H1 (cell line): Measurements from ENCODE around the gene AUH. TPM values are rescaled to one million over a fixed set of nuclear protein-coding genes. Genes with fewer than 3 reads are reported as not detected.

Experiments
- CTCF ChIA-PET: fragments of 300-600 bp; sonication (Branson Sonifier 250); formaldehyde crosslinking; loops from one replicate; lab custom pipeline; 2021; ENCODE audit not compliant: partially characterized antibody; lab: Charles Lee
- POLR2A ChIA-PET: fragments of 300-600 bp; sonication (Branson Sonifier 250); formaldehyde crosslinking; loops from one replicate; lab custom pipeline; 2021; ENCODE audit warnings: inconsistent platforms; ENCODE audit not compliant: partially characterized antibody; lab: Charles Lee
- DNase-seq, 2 experiments: peaks; one replicate each; pipeline versions ENCODE4 v3.0.0 to v3.0.0-alpha.2; 2010 to 2022; ENCODE audit warnings: low spot score in 2 of 2, low read depth in 1 of 2, mixed read lengths in 1 of 2
- FAIRE-seq: peaks from 2 replicates; lab custom pipeline; 2011; peaks lifted over from hg19 to GRCh38; lab: Jason Lieb, UNC
- H2AFZ ChIP-seq: 2 replicates; pipeline ENCODE4 v1.8.1; 2012; ENCODE audit warnings: low read length, inconsistent platforms
- H2AK5ac ChIP-seq: 2 replicates; pipeline ENCODE4 v1.6.1; 2013; ENCODE audit warnings: low read depth, low read length
- H2BK120ac ChIP-seq: replicated peaks from 2 replicates; pipeline ENCODE3; 2013; ENCODE audit warnings: low read depth, low read length, inconsistent platforms
- H2BK12ac ChIP-seq: 2 replicates; pipeline ENCODE4 v1.6.1; 2013; ENCODE audit warnings: low read depth, low read length
- H2BK15ac ChIP-seq: 2 replicates; pipeline ENCODE4 v1.6.1; 2013; ENCODE audit warnings: low read length
- H2BK20ac ChIP-seq: 2 replicates; pipeline ENCODE4 v1.6.1; 2013; ENCODE audit warnings: low read length
- H2BK5ac ChIP-seq: 2 replicates; pipeline ENCODE4 v1.6.1; 2013; ENCODE audit warnings: low read depth, low read length
- H3K14ac ChIP-seq: 2 replicates; pipeline ENCODE4 v1.6.1; 2013; ENCODE audit warnings: inconsistent platforms; ENCODE audit not compliant: insufficient read length
- H3K18ac ChIP-seq: 2 replicates; pipeline ENCODE4 v1.6.1; 2013; ENCODE audit warnings: low read length; ENCODE audit errors: extremely low read depth
- H3K23ac ChIP-seq: 2 replicates; pipeline ENCODE4 v1.6.1; 2013; ENCODE audit warnings: inconsistent platforms; ENCODE audit not compliant: insufficient read length
- H3K23me2 ChIP-seq: 2 replicates; pipeline ENCODE4 v1.6.1; 2013; ENCODE audit warnings: low read depth, low read length
- H3K27ac ChIP-seq: 2 replicates; pipeline ENCODE4 v1.6.1; 2011; ENCODE audit warnings: low read depth, low read length, inconsistent platforms
- H3K27me3 ChIP-seq, 4 experiments: replicated peaks in 1 of 4; 1 replicate in 1 of 4; 2 replicates in 3 of 4; pipeline versions ENCODE4 v1.6.1 to v1.8.1; 2011 to 2013; ENCODE audit warnings: low read length in 3 of 4, mild to moderate bottlenecking in 3 of 4, inconsistent platforms in 2 of 4, mixed read lengths in 2 of 4, moderate library complexity in 1 of 4; ENCODE audit not compliant: control insufficient read depth in 3 of 4, insufficient read depth in 3 of 4; ENCODE audit errors: extremely low read depth in 1 of 4
- H3K36me3 ChIP-seq, 4 experiments: 2 replicates each; pipeline versions ENCODE4 v1.6.1 to v1.8.1; 2011 to 2013; ENCODE audit warnings: mild to moderate bottlenecking in 4 of 4, low read length in 3 of 4, moderate library complexity in 2 of 4, control low read depth in 1 of 4, inconsistent platforms in 1 of 4; ENCODE audit not compliant: insufficient read depth in 4 of 4, control insufficient read depth in 2 of 4
- H3K4ac ChIP-seq: replicated peaks from 2 replicates; pipeline ENCODE3; 2013; ENCODE audit warnings: low read length, low read depth, mixed read lengths, inconsistent platforms; ENCODE audit not compliant: insufficient read length
- H3K4me1 ChIP-seq, 4 experiments: replicated peaks in 1 of 4; 1 replicate in 1 of 4; 2 replicates in 3 of 4; pipeline versions ENCODE4 v1.6.1 to v1.8.1; 2011 to 2013; ENCODE audit warnings: low read length in 3 of 4, inconsistent platforms in 2 of 4, mixed read lengths in 1 of 4; ENCODE audit not compliant: insufficient read depth in 4 of 4, control insufficient read depth in 3 of 4
- H3K4me2 ChIP-seq, 2 experiments: 2 replicates each; pipeline versions ENCODE4 v1.6.1 to v1.8.1; 2011 to 2013; ENCODE audit warnings: low read depth in 2 of 2, low read length in 2 of 2, control low read depth in 1 of 2, inconsistent platforms in 1 of 2, mild to moderate bottlenecking in 1 of 2; ENCODE audit not compliant: insufficient read depth in 1 of 2
- H3K4me3 ChIP-seq, 4 experiments: fragments of 200-600, 300-600 bp in 1 of 4; sonication (generic), shearing (Covaris generic), sonication (Bioruptor Twin) in 1 of 4; 2 replicates each; pipeline versions ENCODE4 v1.5.1 to v1.8.1; 2011 to 2016; ENCODE audit warnings: low read length in 4 of 4, low read depth in 3 of 4, control low read depth in 2 of 4, inconsistent platforms in 2 of 4, mild to moderate bottlenecking in 2 of 4, mixed read lengths in 1 of 4, moderate library complexity in 1 of 4; ENCODE audit not compliant: insufficient read depth in 2 of 4; ENCODE audit errors: extremely low read depth in 1 of 4
- H3K56ac ChIP-seq: replicated peaks from 2 replicates; pipeline ENCODE3; 2013; ENCODE audit warnings: low read depth, mild to moderate bottlenecking, mixed read lengths, low read length, inconsistent platforms; ENCODE audit not compliant: insufficient read length
- H3K79me1 ChIP-seq: 2 replicates; pipeline ENCODE4 v1.6.1; 2013; ENCODE audit warnings: low read depth, low read length, control low read depth
- H3K79me2 ChIP-seq, 2 experiments: 2 replicates each; pipeline versions ENCODE4 v1.6.1 to v1.8.1; 2012 to 2013; ENCODE audit warnings: low read length in 2 of 2, mild to moderate bottlenecking in 2 of 2, inconsistent platforms in 1 of 2; ENCODE audit not compliant: insufficient read depth in 2 of 2, control insufficient read depth in 1 of 2
- H3K9ac ChIP-seq, 4 experiments: replicated peaks in 1 of 4; 1 replicate in 1 of 4; 2 replicates in 3 of 4; pipeline versions ENCODE4 v1.6.1 to v1.8.1; 2011 to 2013; ENCODE audit warnings: low read depth in 3 of 4, low read length in 3 of 4, control low read depth in 2 of 4, mild to moderate bottlenecking in 2 of 4, moderate library complexity in 2 of 4, inconsistent platforms in 1 of 4; ENCODE audit errors: extremely low read depth in 1 of 4
- H3K9me3 ChIP-seq, 2 experiments: 2 replicates each; pipeline versions ENCODE4 v1.6.1 to v1.8.1; 2012 to 2013; ENCODE audit warnings: mild to moderate bottlenecking in 2 of 2, moderate library complexity in 2 of 2, control low read depth in 1 of 2, inconsistent platforms in 1 of 2, low read depth in 1 of 2, low read length in 1 of 2, mixed read lengths in 1 of 2; ENCODE audit not compliant: insufficient read depth in 2 of 2
- H4K20me1 ChIP-seq, 2 experiments: replicated peaks in 1 of 2; 2 replicates each; pipeline versions ENCODE3 to v1.8.1; 2011 to 2013; ENCODE audit warnings: inconsistent platforms in 2 of 2, low read length in 2 of 2, mild to moderate bottlenecking in 1 of 2; ENCODE audit not compliant: insufficient read depth in 2 of 2, control insufficient read depth in 1 of 2
- H4K5ac ChIP-seq: 2 replicates; pipeline ENCODE4 v1.6.1; 2013; ENCODE audit warnings: low read length, low read depth, mixed read lengths, inconsistent platforms; ENCODE audit not compliant: insufficient read length
- H4K8ac ChIP-seq: 2 replicates; pipeline ENCODE4 v1.8.0; 2013; ENCODE audit warnings: mild to moderate bottlenecking, moderate library complexity, low read length, inconsistent platforms; ENCODE audit not compliant: insufficient read depth; ENCODE audit errors: extremely low read depth
- H4K91ac ChIP-seq: replicated peaks from 2 replicates; pipeline ENCODE3; 2013; ENCODE audit warnings: low read length, mixed read lengths, inconsistent platforms; ENCODE audit not compliant: insufficient read length
- BACH1 ChIP-seq: IDR thresholded peaks from 2 replicates; pipeline ENCODE4 v1.6.1; 2012; ENCODE audit warnings: low read length, improper control_type of control experiment
- E2F6 ChIP-seq: IDR thresholded peaks from 2 replicates; pipeline ENCODE4 v1.6.1; 2012; ENCODE audit warnings: inconsistent platforms
- GABPA ChIP-seq: IDR thresholded peaks from 2 replicates; pipeline ENCODE4 v1.6.1; 2011; ENCODE audit warnings: mild to moderate bottlenecking, low read length, moderate library complexity, borderline replicate concordance; ENCODE audit not compliant: insufficient read depth
- JUND ChIP-seq: IDR thresholded peaks from 2 replicates; pipeline ENCODE4 v1.6.1; 2011; ENCODE audit warnings: mild to moderate bottlenecking, improper control_type of control experiment, low read length
- SAP30 ChIP-seq: fragments of 300-600 bp; sonication (generic); IDR thresholded peaks from 2 replicates; pipeline ENCODE4 v1.7.1; 2012; ENCODE audit warnings: low read length, moderate library complexity, mild to moderate bottlenecking, inconsistent platforms; ENCODE audit not compliant: insufficient read depth, insufficient replicate concordance
- WGBS, 2 experiments: shearing (Covaris generic) in 1 of 2; methylation state at CpG; one replicate each; pipeline versions ENCODE4 v1.1.6 to v1.1.7; 2013 to 2015; ENCODE audit warnings: low lambda C conversion rate in 2 of 2, mixed read lengths in 2 of 2, inconsistent platforms in 1 of 2, low coverage in 1 of 2, missing lambda C conversion rate in 1 of 2; ENCODE audit not compliant: insufficient replicate concordance in 2 of 2, insufficient coverage in 1 of 2, insufficient read length in 1 of 2; ENCODE audit errors: extremely low coverage in 1 of 2, missing lambda C conversion rate in 1 of 2; 5-methylcytosine and 5-hydroxymethylcytosine counted together
- polyA plus RNA-seq, 7 experiments: library from polyadenylated mRNA; depleted of rRNA in 3 of 7; stranded (reverse) in 5 of 7; unstranded in 2 of 7; fragments of >200 nt in 5 of 7; fragments of 200-250 nt in 2 of 7; gene quantifications; 1 replicate in 5 of 7; 2 replicates in 1 of 7; 4 replicates in 1 of 7; pipeline versions ENCODE4 v1.2.1 to v1.2.3, GENCODE V29; 2011 to 2013; ENCODE audit warnings: missing spikeins in 2 of 7, mixed read lengths in 2 of 7
- total RNA-seq: library from RNA; stranded (reverse); fragmentation: NEBNext Ultra II Directional; extraction: Animal tissue kit (Norgen Biotek cat#: 25700); gene quantifications from 2 replicates; pipeline ENCODE4 v1.2.1, GENCODE V29; 2021

The AUH gene
- total and polyA plus RNA-seq, 2 of the 8 experiments (the other 6 are each of a cell fraction or from before 2014, with no cell fraction given), result 5.8 to 21.9 TPM

- Histone ChIP-seq H3K18ac (no peak overlapping the region), H3K4ac (no peak overlapping the region), H2AK5ac (no peak overlapping the region), H2BK12ac (no peak overlapping the region), H3K23ac (no peak overlapping the region), H3K4me3 (no peak overlapping the region), H2BK5ac (no peak overlapping the region), H3K23me2 (no peaks in the 10 kb centered on the region), H2AFZ (no peak overlapping the region), H3K4me2 (no peak overlapping the region), H3K4me1 (peaks cover 0 to 16% (median 7%) of the 10 kb centered on the region in 4 experiments), H3K79me2 (peaks cover 0 to 40% of the 10 kb centered on the region in 2 experiments; a peak in 3 of 4 replicates), H4K8ac (no peak overlapping the region), H4K5ac (no peak overlapping the region), H3K56ac (no peak overlapping the region), H3K27me3 (no peaks in the 10 kb centered on the region), H4K91ac (no peak overlapping the region), H2BK120ac (no peak overlapping the region), H3K14ac (no peak overlapping the region), H3K79me1 (peaks cover 2% of the 10 kb centered on the region; the same call in 1 of the 2 replicates), H3K9ac (no peak overlapping the region), H4K20me1 (peaks cover 0 to 2% of the 10 kb centered on the region in 2 experiments), H2BK15ac (no peak overlapping the region), H3K9me3 (no peaks in the 10 kb centered on the region), H3K36me3 (peaks cover 0 to 23% (median 2%) of the 10 kb centered on the region in 4 experiments; a peak in 3 of 8 replicates), H2BK20ac (no peak overlapping the region), H3K27ac (no peak overlapping the region)
- POLR2A ChIA-PET, result no interaction called here
- no peak for DNase-seq
- TF ChIP-seq SAP30, result no peak
- no peak for TF ChIP-seq JUND
- no peak for TF ChIP-seq BACH1
- TF ChIP-seq GABPA, result no peak
- no peak for TF ChIP-seq E2F6
- CTCF ChIA-PET, result interaction anchor here (0.7 kb wide), 1 partner anchor 8 kb away, joined by 3 read pairs; no protein-coding TSS in a partner anchor
- WGBS, 2 experiments, result 96% methylated on average over 3 of the region's 3 CpGs; no CpG with 5 or more reads in 1 of the 2 experiments
- no peak for FAIRE-seq
Measured at GRCh38 chr9:91349115-91349555, 12.6 kb downstream of the AUH start.
